CD4-positive, alpha-beta T cell treated with Interleukin-6 for 4 hours (primary cell): ENCODE measurements around the gene PHLPP1.

Source experiments
- DNase-seq: peaks from one replicate; pipeline ENCODE4 v3.0.0-alpha.2; 2020; ENCODE audit warnings: mixed read lengths

PHLPP1 gene

DNA sequence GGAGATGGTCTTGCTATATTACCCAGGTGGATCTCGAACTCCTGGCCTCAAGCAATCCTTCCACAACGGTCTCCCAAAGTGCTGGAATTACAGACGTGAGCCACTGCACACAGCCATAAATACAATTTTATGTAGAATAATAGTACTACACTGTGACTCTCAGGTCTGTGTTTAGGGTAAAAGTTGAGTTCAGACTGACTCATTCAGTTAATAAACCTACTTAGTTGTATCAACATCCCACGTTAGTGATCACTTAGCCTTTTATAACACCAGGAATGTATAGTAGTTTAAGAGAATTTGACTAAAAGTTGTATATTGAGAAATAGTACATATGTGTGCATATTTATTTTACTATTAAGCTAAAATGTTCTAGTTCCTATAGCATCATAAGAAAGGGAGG is 237.5 kb downstream of the PHLPP1 start:
- DNase-seq = no peak

GRCh38 chr18:62953663-62954062 is 238.3 kb downstream of the PHLPP1 start:
- no peak for DNase-seq

- no peak for DNase-seq
Measured at GRCh38 chr18:62954366-62954765, 239.0 kb downstream of the PHLPP1 start.

DNA sequence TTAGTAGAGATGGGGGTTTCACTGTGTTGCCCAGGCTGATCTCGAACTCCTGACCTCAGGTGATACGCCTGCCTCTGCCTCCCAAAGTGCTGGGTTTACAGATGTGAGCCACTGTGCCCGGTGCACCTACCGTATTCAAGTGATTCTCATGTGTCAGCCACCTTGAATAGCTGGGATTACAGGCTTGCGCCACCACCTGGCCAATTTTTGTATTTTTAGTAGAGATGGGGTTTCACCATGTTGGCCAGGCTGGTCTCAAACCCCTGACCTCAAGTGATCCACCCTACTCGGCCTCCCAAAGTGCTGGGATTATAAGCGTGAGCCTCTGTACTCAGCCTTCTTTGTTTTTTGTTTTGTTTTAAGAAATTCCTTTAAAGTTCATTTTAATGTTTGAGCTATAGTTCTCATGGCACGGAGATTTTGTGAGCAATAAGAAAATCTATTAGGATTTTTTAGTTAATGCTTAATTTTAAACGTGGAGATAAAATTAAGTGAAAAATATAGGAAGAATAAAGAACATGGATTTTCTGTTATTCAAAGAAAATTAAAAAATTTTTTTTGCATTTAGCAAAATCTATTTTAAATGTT is 242.6 kb downstream of the PHLPP1 start:
- DNase-seq = peak; percentile 28

DNA sequence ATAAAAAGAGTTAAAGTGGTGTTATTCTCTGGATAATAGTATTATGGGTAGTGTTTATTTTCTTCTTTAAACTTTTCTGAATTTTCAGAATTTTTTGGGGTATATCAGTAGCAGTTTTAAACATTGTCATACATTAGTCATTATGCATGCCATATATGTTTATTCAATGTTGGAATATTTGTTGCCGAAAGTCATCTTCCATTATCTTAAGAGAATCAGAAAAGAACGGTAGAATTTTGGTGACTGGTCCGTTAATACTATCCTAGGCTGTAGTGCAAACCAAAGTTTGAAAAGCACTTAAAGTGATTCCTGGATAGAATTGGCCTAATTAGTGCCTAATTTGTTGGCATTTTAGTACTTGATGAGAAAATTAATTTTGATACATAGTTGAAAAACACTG is 244.1 kb downstream of the PHLPP1 start:
- no peak for DNase-seq

DNA sequence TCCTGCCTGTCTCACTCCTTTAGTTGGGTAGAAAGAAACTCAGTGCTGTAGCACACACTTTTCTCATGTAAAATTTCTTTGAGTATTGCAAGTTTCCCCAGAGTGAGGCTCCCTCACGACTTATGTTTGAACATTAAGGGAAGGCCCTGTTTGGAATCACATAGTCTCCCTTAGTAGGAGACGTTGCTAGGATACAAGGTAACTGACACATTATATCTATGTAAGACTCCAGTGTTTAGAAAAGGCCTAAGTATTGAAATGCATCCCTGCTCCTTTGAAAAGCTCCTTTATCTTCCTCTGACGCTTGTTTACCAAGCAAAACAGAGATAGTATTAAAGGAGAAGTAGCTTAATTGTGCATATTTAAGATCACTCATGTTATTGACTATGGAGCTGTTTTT is 248.2 kb downstream of the PHLPP1 start:
- no peak for DNase-seq

DNA sequence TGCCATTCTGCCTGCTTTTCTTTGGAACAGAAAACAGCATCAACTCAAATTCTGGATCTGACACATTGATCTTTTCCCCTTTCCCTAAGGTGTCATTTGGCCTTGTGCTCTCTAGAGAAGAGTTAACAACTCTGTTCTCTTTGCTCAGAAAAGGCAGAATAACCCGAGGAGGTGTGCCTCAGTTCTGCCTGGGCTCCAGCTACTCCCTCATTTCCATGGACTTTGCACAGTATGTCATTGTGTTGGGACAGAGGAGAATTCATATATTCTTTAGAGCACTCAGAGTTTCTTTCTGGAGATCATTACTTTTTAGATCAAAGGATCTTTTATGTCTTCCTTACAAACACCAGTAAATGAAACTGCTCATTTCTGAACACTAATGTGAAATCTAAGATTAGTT is 249.1 kb downstream of the PHLPP1 start:
- DNase-seq = no peak

DNA sequence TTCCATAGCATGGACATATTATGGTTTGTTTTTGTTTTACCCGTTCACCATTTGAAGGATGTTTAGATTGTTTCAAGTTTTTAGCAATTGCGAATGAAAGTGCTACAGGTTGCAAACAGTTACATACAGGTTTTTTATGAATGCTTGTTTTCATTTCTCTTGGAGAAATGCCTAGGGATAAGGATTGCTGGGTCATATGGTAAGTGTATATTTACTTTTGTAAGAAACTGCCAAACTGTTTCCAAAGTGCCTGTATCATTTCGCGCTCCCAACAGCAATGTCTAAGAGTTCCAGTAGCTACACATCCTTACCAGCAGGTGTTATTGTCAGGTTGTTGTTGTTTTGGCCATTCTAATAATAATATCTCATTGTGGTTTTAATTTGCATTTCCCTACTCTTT is 251.7 kb downstream of the PHLPP1 start:
- DNase-seq = no peak

DNA sequence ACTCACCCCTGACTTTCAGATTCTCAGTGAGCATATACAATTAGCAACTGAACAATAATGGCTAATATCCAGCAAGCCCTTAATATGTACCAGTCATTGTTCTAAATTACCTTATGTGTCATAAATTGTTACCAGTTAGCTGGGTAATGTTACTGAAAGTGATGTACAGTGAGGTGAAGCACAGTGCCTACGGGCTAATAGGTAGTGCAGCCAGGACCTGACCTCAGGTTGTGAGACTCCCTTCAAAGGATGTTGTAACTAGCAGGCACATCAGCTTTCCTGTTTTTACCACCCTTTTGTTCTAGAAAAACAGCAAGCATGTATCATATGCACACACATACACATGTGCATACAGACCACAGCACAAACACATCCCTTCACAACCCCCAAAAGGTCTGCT is 258.3 kb downstream of the PHLPP1 start:
- no peak for DNase-seq

DNA sequence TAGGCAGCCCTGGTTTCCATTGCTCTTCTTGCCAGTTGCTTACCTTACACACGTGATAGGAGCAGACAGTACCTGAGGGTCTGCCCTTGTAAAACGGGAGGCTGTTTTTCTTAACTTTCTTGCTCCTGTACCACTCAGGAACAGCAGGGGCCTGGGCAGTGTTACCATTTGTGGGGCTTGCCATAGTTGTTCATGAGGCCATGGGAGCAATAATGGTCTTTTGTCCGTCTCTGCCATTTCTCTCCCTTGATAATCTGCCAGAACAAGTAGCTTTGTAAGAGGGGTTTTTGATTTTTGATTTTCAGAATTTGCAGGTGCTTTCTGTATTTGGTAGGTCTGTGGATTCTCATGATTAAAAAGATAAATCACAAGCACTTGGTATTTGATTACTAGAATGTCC is 259.0 kb downstream of the PHLPP1 start:
- no peak for DNase-seq

GRCh38 chr18:62974928-62975675 is 259.8 kb downstream of the PHLPP1 start:
- no peak for DNase-seq

- DNase-seq = no peak
Measured at GRCh38 chr18:62975785-62976184, 260.4 kb downstream of the PHLPP1 start.

GRCh38 chr18:62976227-62976626 is 260.9 kb downstream of the PHLPP1 start:
- DNase-seq = no peak

- DNase-seq = no peak
Measured at GRCh38 chr18:62977512-62977911, 262.2 kb downstream of the PHLPP1 start.

GRCh38 chr18:62978251-62979049 is 263.1 kb downstream of the PHLPP1 start:
- no peak for DNase-seq

DNA sequence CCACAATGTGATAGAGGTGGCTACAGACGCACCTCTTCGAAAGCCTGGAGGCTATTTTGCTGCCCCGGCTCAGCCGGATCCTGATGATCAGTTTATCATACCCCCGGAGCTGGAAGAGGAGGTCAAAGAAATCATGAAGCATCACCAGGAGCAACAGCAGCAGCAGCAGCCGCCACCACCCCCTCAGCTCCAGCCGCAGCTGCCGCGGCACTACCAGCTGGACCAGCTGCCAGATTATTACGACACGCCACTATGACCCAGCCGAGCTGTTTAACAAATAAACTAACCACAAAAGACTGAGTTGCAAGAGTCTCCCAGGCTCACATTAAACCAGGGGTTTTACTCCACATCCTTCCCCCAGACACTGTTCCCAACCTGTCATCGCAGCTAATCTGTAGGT is 263.8 kb downstream of the PHLPP1 start:
- no peak for DNase-seq

DNA sequence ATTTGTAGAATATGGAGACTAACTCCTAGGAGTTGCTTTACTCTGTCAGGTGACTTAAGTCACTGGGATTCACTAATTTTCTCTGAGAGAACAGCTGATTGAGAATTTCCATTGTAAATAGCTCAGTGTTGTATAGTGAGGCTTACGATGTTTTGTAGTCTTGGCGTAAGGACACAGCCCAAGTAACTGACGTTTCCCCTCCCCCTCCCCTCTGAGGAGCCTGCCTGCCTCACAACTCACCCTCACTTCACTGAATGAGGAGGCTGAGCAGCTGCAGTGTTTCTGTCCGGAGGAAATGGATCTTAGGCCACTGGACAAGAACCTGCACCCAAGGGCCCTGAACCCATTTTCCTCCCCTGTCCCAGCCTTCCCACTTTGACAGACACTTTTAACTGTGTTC is 264.6 kb downstream of the PHLPP1 start:
- no peak for DNase-seq

DNA sequence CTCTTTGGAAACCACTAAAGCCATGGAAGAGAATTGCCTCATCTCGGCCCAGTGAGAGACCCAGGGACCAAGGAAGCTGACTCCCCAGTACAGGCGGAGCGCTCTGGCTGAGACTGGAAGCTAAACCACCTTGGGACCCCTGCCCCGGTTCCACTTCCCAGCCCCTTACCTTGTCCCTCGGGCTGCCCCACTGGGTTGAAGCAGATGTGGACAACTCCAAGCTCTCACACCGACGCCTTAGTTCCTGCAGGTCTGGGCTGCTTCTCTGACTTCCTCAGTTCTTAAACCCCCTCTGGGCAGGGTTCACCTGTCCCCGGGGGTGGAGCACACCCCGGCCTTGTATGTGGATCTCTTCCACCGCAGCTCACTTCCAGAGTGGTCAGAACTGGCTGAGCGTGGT is 266.2 kb downstream of the PHLPP1 start:
- DNase-seq = no peak

- DNase-seq = peak; percentile 66
Measured at GRCh38 chr18:62982600-62983251, 267.4 kb downstream of the PHLPP1 start.

GRCh38 chr18:62984656-62985315 is 269.4 kb downstream of the PHLPP1 start:
- no peak for DNase-seq

GRCh38 chr18:62986490-62986889 is 271.1 kb downstream of the PHLPP1 start:
- no peak for DNase-seq

DNA sequence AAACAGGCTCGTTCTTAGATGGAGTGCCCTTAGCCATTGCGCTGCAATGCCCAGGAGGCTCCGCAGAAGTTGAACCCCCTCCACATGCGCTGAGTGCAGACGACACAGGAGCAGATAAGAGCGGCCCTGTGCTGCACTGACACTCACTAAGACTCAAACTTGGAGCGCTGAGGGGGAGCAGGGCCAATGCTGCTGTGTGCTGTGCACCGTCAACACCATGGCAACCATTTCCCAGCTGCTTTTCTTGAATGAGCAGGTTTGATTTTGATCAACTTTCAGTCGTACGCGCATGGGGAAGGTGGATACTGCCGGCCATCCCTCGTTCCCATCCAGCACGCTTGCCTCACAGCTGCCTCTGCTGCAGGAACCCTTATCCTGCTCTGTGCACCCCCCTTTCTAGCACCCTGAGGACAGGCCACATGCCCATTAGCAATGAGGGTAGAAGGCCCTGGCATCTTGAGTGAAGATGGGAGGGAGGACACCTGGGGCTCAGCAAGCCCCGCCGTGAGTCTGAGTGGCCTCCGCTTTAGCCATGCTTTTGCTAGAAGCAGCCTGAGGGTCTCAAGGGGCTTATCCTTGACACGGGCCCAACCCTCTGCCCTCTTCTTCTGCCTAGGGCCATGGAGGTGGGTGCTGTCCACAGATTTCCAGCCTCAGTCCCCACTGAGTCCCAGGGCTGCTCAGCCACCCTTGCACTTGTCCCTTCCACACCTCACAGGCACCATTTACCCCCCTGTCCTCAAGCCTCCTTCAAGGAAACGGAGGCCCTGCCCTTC is 271.9 kb downstream of the PHLPP1 start:
- no peak for DNase-seq
